Muscle layer of duodenum (tissue), 2 donors: Measurements from ENCODE around the gene TP53I13.

Experiments used
- H3K27ac ChIP-seq: one replicate; pipeline ENCODE4 v1.7.0; 2013; ENCODE audit warnings: mild to moderate bottlenecking, low read length
- H3K27me3 ChIP-seq: one replicate; pipeline ENCODE4 v1.7.0; 2013; ENCODE audit warnings: low read depth, mild to moderate bottlenecking, control low read depth, low read length
- H3K36me3 ChIP-seq, 2 donors: one replicate each; pipeline ENCODE4 v1.7.0; 2013; ENCODE audit warnings: low read length in 2 of 2, control low read depth in 1 of 2, mild to moderate bottlenecking in 1 of 2; ENCODE audit not compliant: insufficient read depth in 2 of 2, control insufficient read depth in 1 of 2
- H3K4me1 ChIP-seq, 2 donors: one replicate each; pipeline ENCODE4 v1.7.0; 2013; ENCODE audit warnings: low read length in 2 of 2, mild to moderate bottlenecking in 2 of 2, control low read depth in 1 of 2, moderate library complexity in 1 of 2; ENCODE audit not compliant: insufficient read depth in 2 of 2, control insufficient read depth in 1 of 2
- H3K4me3 ChIP-seq, 2 donors: one replicate each; pipeline ENCODE4 v1.7.0; 2013; ENCODE audit warnings: low read length in 2 of 2, low read depth in 1 of 2, mild to moderate bottlenecking in 1 of 2
- H3K9me3 ChIP-seq, 2 donors: one replicate each; pipeline ENCODE4 v1.7.0; 2013; ENCODE audit warnings: low read length in 2 of 2, control low read depth in 1 of 2, mild to moderate bottlenecking in 1 of 2; ENCODE audit not compliant: control insufficient read depth in 1 of 2
- donor health status: healthy.

The TP53I13 gene

GRCh38 chr17:29615492-29616299 is 47.2 kb downstream of the TP53I13 start:
- Histone ChIP-seq H3K4me1 (peaks cover 27 to 73% of the 10 kb centered on the region in 2 donors), H3K4me3 (peak overlapping the region; percentile 21 to 49), H3K36me3 (no peaks in the 10 kb centered on the region), H3K27me3 (peaks cover 12% of the 10 kb centered on the region), H3K9me3 (no peaks in the 10 kb centered on the region), H3K27ac (no peak overlapping the region)

GRCh38 chr17:29616300-29617048 is 48.0 kb downstream of the TP53I13 start:
- Histone ChIP-seq H3K9me3 (no peaks in the 10 kb centered on the region), H3K4me1 (peaks cover 27 to 81% of the 10 kb centered on the region in 2 donors), H3K27me3 (peaks cover 12% of the 10 kb centered on the region), H3K36me3 (no peaks in the 10 kb centered on the region), H3K4me3 (peak overlapping the region; percentile 39 to 49), H3K27ac (no peak overlapping the region)

- Histone ChIP-seq H3K36me3 (no peaks in the 10 kb centered on the region), H3K27me3 (peaks cover 12% of the 10 kb centered on the region), H3K4me3 (peak overlapping the region; percentile 39 to 49), H3K4me1 (peaks cover 27 to 87% of the 10 kb centered on the region in 2 donors), H3K27ac (no peak overlapping the region), H3K9me3 (no peaks in the 10 kb centered on the region)
These were observed 48.6 kb downstream of the TP53I13 start for GRCh38 chr17:29617125-29617480.

GRCh38 chr17:29617481-29618271 is 49.2 kb downstream of the TP53I13 start:
- H3K4me3 ChIP-seq, result peak overlapping the region; percentile 39 to 49
- peaks cover 27 to 92% of the 10 kb centered on the region in 2 donors for H3K4me1 ChIP-seq
- peaks cover 12% of the 10 kb centered on the region for H3K27me3 ChIP-seq
- H3K27ac ChIP-seq, result no peak overlapping the region
- no peaks in the 10 kb centered on the region for H3K9me3 ChIP-seq
- no peaks in the 10 kb centered on the region for H3K36me3 ChIP-seq

- Histone ChIP-seq H3K27me3 (peaks cover 12% of the 10 kb centered on the region), H3K27ac (no peak overlapping the region), H3K4me3 (peak overlapping the region in 1 of 2 donors; percentile 49), H3K36me3 (no peaks in the 10 kb centered on the region), H3K9me3 (no peaks in the 10 kb centered on the region), H3K4me1 (peaks cover 27 to 89% of the 10 kb centered on the region in 2 donors)
These were observed 50.0 kb downstream of the TP53I13 start for GRCh38 chr17:29618272-29619065.

- Histone ChIP-seq H3K4me1 (peaks cover 21 to 81% of the 10 kb centered on the region in 2 donors), H3K4me3 (no peak overlapping the region), H3K27ac (no peak overlapping the region)
These were observed 50.8 kb downstream of the TP53I13 start for GRCh38 chr17:29619251-29619650.

GRCh38 chr17:29620271-29620670 is 51.8 kb downstream of the TP53I13 start:
- Histone ChIP-seq H3K27ac (no peak overlapping the region), H3K4me1 (peaks cover 11 to 71% of the 10 kb centered on the region in 2 donors), H3K9me3 (no peaks in the 10 kb centered on the region), H3K27me3 (peaks cover 7% of the 10 kb centered on the region), H3K36me3 (no peaks in the 10 kb centered on the region), H3K4me3 (no peak overlapping the region)

More at GRCh38 chr17:29619251-29619650, 50.8 kb downstream of the TP53I13 start:
- H3K9me3 ChIP-seq, result no peaks in the 10 kb centered on the region
- H3K27me3 ChIP-seq, result peaks cover 12% of the 10 kb centered on the region
- H3K36me3 ChIP-seq, result no peaks in the 10 kb centered on the region

- peaks cover 7% of the 10 kb centered on the region for H3K27me3 ChIP-seq
- no peak overlapping the region for H3K4me3 ChIP-seq
- no peaks in the 10 kb centered on the region for H3K9me3 ChIP-seq
- no peaks in the 10 kb centered on the region for H3K36me3 ChIP-seq
- H3K27ac ChIP-seq, result no peak overlapping the region
- H3K4me1 ChIP-seq, result peaks cover 11 to 64% of the 10 kb centered on the region in 2 donors
These were observed 52.4 kb downstream of the TP53I13 start for GRCh38 chr17:29620779-29621500.

GRCh38 chr17:29621751-29622194 is 53.3 kb downstream of the TP53I13 start:
- Histone ChIP-seq H3K4me3 (peak overlapping the region; percentile 57 to 78), H3K4me1 (peaks cover 3 to 56% of the 10 kb centered on the region in 2 donors), H3K9me3 (no peaks in the 10 kb centered on the region), H3K36me3 (no peaks in the 10 kb centered on the region), H3K27me3 (peaks cover under 1% of the 10 kb centered on the region), H3K27ac (no peak overlapping the region)
